HepG2 (cell line): Measurements from ENCODE around the gene LOXL3. TPM values are rescaled to one million over a fixed set of nuclear protein-coding genes. Genes with fewer than 3 reads are reported as not detected.
A peak's percentile ranks its signal among the peaks of the same experiment; 100 is the strongest.

Experiments
- ADNP ChIP-seq: sonication (generic); formaldehyde crosslinking; IDR thresholded peaks from 2 replicates; pipeline ENCODE4 v1.4.0; 2020; ENCODE audit warnings: missing genetic modification reagents
- FOXC1 ChIP-seq: sonication (generic); formaldehyde crosslinking; IDR thresholded peaks from 2 replicates; pipeline ENCODE4 v1.8.0; 2022; ENCODE audit warnings: mild to moderate bottlenecking, missing genetic modification reagents, borderline replicate concordance
- GABPB1 ChIP-seq: IDR thresholded peaks from 2 replicates; pipeline ENCODE4 v1.6.1; 2016; ENCODE audit warnings: mild to moderate bottlenecking, missing genetic modification reagents, moderate library complexity, missing compliant biosample characterization
- HOXD1 ChIP-seq: sonication (generic); formaldehyde crosslinking; IDR thresholded peaks from 2 replicates; pipeline ENCODE4 v1.5.0; 2020; ENCODE audit warnings: missing genetic modification reagents
- KLF12 ChIP-seq: sonication (generic); formaldehyde crosslinking; IDR thresholded peaks from 2 replicates; pipeline ENCODE4 v1.4.0; 2020; ENCODE audit warnings: missing genetic modification reagents, borderline replicate concordance
- KLF16 ChIP-seq, 2 experiments: sonication (generic) in 1 of 2; formaldehyde crosslinking in 1 of 2; IDR thresholded peaks; 2 replicates each; pipeline versions ENCODE4 v1.6.1 to v1.8.0; 2016 to 2023; ENCODE audit warnings: missing genetic modification reagents in 2 of 2, missing compliant biosample characterization in 1 of 2
- MIER2 ChIP-seq: IDR thresholded peaks from 2 replicates; pipeline ENCODE4 v1.6.1; 2016; ENCODE audit warnings: missing biosample characterization, missing genetic modification reagents
- MIER3 ChIP-seq: IDR thresholded peaks from 2 replicates; pipeline ENCODE4 v1.6.1; 2016; ENCODE audit warnings: missing compliant biosample characterization, borderline replicate concordance
- NFE2 ChIP-seq: sonication (generic); formaldehyde crosslinking; IDR thresholded peaks from 2 replicates; pipeline ENCODE4 v1.4.0; 2020; ENCODE audit warnings: missing genetic modification reagents
- PCBP1 ChIP-seq: fragments of 200-400 bp; formaldehyde crosslinking; IDR thresholded peaks from 2 replicates; pipeline ENCODE4 v1.6.1; 2017; ENCODE audit warnings: mild to moderate bottlenecking, low read depth, low read length, borderline replicate concordance
- SNAPC5 ChIP-seq: sonication (generic); formaldehyde crosslinking; IDR thresholded peaks from 2 replicates; pipeline ENCODE4 v1.8.1; 2023; ENCODE audit warnings: mild to moderate bottlenecking, missing genetic modification reagents, borderline replicate concordance
- SP5 ChIP-seq: IDR thresholded peaks from 2 replicates; pipeline ENCODE4 v1.6.1; 2016; ENCODE audit warnings: low read depth, borderline replicate concordance
- TFDP2 ChIP-seq: sonication (generic); formaldehyde crosslinking; IDR thresholded peaks from 2 replicates; pipeline ENCODE4 v1.4.0; 2020; ENCODE audit warnings: missing genetic modification reagents
- ZBTB26 ChIP-seq: IDR thresholded peaks from 2 replicates; pipeline ENCODE4 v1.6.1; 2016; ENCODE audit warnings: missing compliant biosample characterization, missing genetic modification reagents, borderline replicate concordance
- ZNF335 ChIP-seq: sonication (generic); formaldehyde crosslinking; IDR thresholded peaks from 2 replicates; pipeline ENCODE4 v1.4.0; 2020; ENCODE audit warnings: missing genetic modification reagents
- ZNF407 ChIP-seq: sonication (generic); formaldehyde crosslinking; IDR thresholded peaks from one replicate; pipeline ENCODE4 v1.5.1; 2020; ENCODE audit warnings: mild to moderate bottlenecking, missing genetic modification reagents; ENCODE audit errors: not compliant biosample characterization
- ZNF562 ChIP-seq: sonication (generic); formaldehyde crosslinking; IDR thresholded peaks from 2 replicates; pipeline ENCODE4 v1.8.0; 2022; ENCODE audit warnings: missing genetic modification reagents, borderline replicate concordance
- ZNF747 ChIP-seq: sonication (generic); formaldehyde crosslinking; IDR thresholded peaks from 2 replicates; pipeline ENCODE4 v1.8.1; 2023; ENCODE audit warnings: missing genetic modification reagents, mild to moderate bottlenecking, borderline replicate concordance
- ZNF879 ChIP-seq: sonication (generic); formaldehyde crosslinking; IDR thresholded peaks from 2 replicates; pipeline ENCODE4 v1.8.1; 2023; ENCODE audit warnings: missing genetic modification reagents
- polyA plus RNA-seq, 8 experiments: library from polyadenylated mRNA; depleted of rRNA in 3 of 8; stranded (reverse) in 7 of 8; unstranded in 1 of 8; fragments of >200 nt; fragmentation: Illumina TruSeq in 4 of 8; extraction: Trizol in 4 of 8; gene quantifications; 2 replicates each; pipeline versions ENCODE4 v1.2.1 to v1.2.3, GENCODE V29; 2011 to 2016; ENCODE audit warnings: low read depth in 4 of 8, missing spikeins in 1 of 8, mixed read lengths in 1 of 8; ENCODE audit not compliant: insufficient read depth in 1 of 8
- total RNA-seq, 5 experiments: library from RNA; depleted of rRNA; stranded (reverse); fragments of >200 nt; fragmentation: Illumina TruSeq; extraction: Trizol; gene quantifications; 2 replicates each; pipeline ENCODE4 v1.2.3, GENCODE V29; 2016; ENCODE audit warnings: low read depth in 1 of 5

LOXL3 gene
- total and polyA plus RNA-seq, 2 of the 13 experiments (the other 11 are each of a cell fraction or from before 2014, with no cell fraction given) = 0.55 to 6.5 TPM

GRCh38 chr2:74548900-74549826, 4.6 kb downstream of the LOXL3 start (continued):
- TF ChIP-seq ZNF407 (CRISPR knock-in tag) = no peak
- TF ChIP-seq ZNF879 (CRISPR knock-in tag) = no peak
- TF ChIP-seq MIER2 (CRISPR knock-in tag) = no peak
- no peak for TF ChIP-seq SNAPC5 (CRISPR knock-in tag)
- no peak for TF ChIP-seq HOXD1 (CRISPR knock-in tag)
- no peak for TF ChIP-seq KLF16 (CRISPR knock-in tag; IDR thresholded peaks at IDR 0.05)
- no peak for TF ChIP-seq MIER3 (CRISPR knock-in tag)
- TF ChIP-seq ZNF747 (CRISPR knock-in tag) = no peak; the same call in 1 of the 2 replicates
- TF ChIP-seq KLF12 (CRISPR knock-in tag) = no peak
- TF ChIP-seq PCBP1 = 0 out of 2 replicates have a peak, but pooled peaks have one; percentile 36
- no peak for TF ChIP-seq ZBTB26 (CRISPR knock-in tag)
- TF ChIP-seq ADNP (CRISPR knock-in tag) = no peak
- TF ChIP-seq FOXC1 (CRISPR knock-in tag) = no peak
- no peak for TF ChIP-seq SP5 (CRISPR knock-in tag)
- TF ChIP-seq GABPB1 (CRISPR knock-in tag) = peak; percentile 64
- peak; percentile 70 for TF ChIP-seq TFDP2 (CRISPR knock-in tag)
- no peak for TF ChIP-seq ZNF335 (CRISPR knock-in tag)
- TF ChIP-seq NFE2 (CRISPR knock-in tag) = no peak
- TF ChIP-seq ZNF562 (CRISPR knock-in tag) = no peak
